AG04449 (cell line): ENCODE results near the gene PLXNC1.

Experiments
- CTCF ChIA-PET: fragments of 350-600 bp; formaldehyde crosslinking; extraction: SDS; loops from one replicate; lab custom pipeline; 2021; ENCODE audit warnings: antibody characterized with exemption; lab: Yijun Ruan, JAX
- POLR2A ChIA-PET: fragments of 400-600, 350-600 bp; formaldehyde crosslinking; extraction: SDS; loops from one replicate; lab custom pipeline; 2020; ENCODE audit warnings: antibody characterized with exemption, inconsistent platforms; lab: Yijun Ruan, JAX
- DNase-seq: peaks from one replicate; pipeline ENCODE4 v3.0.0-alpha.2; 2010; ENCODE audit warnings: low read depth, low spot score
- H3K4me3 ChIP-seq: 2 replicates; pipeline ENCODE4 v1.5.1; 2011; ENCODE audit warnings: low read depth, mild to moderate bottlenecking, control low read depth, low read length
- TF ChIP-seq, protein P1 (sequence below): IDR thresholded peaks from one replicate; pipeline ENCODE4 v1.5.1; 2011; ENCODE audit warnings: mild to moderate bottlenecking, moderate library complexity, low read length, control low read depth, inconsistent platforms; ENCODE audit not compliant: insufficient read depth; ENCODE audit errors: missing control alignments

Gene PLXNC1

GRCh38 chr12:94322346-94322745, 174.0 kb downstream of the PLXNC1 start:
- POLR2A ChIA-PET, result no interaction called here
- H3K4me3 ChIP-seq, result no peak overlapping the region
- CTCF ChIA-PET, result no interaction called here
- TF ChIP-seq, protein P1, sequence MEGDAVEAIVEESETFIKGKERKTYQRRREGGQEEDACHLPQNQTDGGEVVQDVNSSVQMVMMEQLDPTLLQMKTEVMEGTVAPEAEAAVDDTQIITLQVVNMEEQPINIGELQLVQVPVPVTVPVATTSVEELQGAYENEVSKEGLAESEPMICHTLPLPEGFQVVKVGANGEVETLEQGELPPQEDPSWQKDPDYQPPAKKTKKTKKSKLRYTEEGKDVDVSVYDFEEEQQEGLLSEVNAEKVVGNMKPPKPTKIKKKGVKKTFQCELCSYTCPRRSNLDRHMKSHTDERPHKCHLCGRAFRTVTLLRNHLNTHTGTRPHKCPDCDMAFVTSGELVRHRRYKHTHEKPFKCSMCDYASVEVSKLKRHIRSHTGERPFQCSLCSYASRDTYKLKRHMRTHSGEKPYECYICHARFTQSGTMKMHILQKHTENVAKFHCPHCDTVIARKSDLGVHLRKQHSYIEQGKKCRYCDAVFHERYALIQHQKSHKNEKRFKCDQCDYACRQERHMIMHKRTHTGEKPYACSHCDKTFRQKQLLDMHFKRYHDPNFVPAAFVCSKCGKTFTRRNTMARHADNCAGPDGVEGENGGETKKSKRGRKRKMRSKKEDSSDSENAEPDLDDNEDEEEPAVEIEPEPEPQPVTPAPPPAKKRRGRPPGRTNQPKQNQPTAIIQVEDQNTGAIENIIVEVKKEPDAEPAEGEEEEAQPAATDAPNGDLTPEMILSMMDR, result no peak
- DNase-seq, result no peak

GRCh38 chr12:94326234-94326633, 177.9 kb downstream of the PLXNC1 start:
- CTCF ChIA-PET, result no interaction called here
- TF ChIP-seq, protein P1, result no peak
- no peak overlapping the region for H3K4me3 ChIP-seq
- no peak for DNase-seq
- POLR2A ChIA-PET, result no interaction called here

DNA sequence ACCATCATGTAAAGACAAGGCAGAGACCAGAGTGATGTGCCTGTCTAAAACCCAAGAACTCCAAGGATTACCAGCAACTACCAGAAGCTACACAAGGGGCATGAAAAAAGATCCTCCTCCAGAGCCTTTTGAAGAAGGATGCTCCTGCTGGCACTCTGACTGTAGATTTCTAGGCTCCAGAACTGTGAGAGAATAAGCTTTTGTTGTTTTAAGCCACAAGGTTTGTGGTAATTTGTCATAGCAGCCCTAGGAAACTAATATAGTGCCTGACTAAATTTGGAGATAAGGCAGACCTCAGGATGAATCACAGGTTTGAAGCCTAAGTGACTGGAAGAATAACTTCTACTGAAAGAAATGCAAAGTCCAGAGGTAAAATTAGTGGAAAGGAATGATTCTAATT, 178.3 kb downstream of the PLXNC1 start:
- POLR2A ChIA-PET, result no interaction called here
- CTCF ChIA-PET, result no interaction called here
- TF ChIP-seq, protein P1, result no peak
- H3K4me3 ChIP-seq, result no peak overlapping the region
- DNase-seq, result peak; percentile 60

DNA sequence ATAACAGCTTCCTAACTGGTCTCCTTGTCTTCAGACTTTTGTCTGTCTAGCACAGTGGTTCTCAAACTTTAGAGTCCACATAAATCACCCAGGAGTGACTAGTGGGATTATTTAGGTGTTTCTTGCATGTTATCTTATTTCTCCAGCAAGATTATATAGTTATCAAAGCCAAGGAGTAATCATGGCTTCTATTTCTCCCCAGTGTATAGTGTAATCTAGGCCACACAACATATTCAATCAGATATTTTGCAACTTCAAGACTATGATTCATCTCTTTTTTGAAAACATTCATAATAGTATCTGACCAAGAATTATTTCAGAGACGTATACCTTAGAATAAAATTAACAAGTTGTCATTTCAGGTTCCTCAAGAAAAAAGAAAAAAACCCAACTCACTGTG, 179.4 kb downstream of the PLXNC1 start:
- CTCF ChIA-PET, result no interaction called here
- POLR2A ChIA-PET, result no interaction called here
- H3K4me3 ChIP-seq, result no peak overlapping the region
- no peak for DNase-seq
- TF ChIP-seq, protein P1, result no peak

DNA sequence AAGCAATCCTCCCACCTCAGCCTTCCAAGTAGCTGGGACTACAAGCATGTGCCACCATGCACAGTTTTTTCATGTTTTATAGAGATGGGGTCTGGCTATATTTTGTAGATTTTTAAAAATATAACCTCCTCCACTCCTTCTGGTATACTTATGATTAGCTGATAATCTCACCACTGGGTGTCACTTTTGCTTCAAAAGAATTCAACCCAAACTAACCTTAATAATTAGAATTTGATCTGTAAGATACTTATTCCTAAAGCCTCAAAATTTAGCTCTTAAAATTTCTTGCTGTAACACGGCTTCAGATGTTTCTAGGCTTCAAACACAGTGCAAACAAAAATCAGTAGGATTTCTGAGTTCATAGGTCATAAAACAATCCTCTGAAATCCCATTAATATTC, 181.0 kb downstream of the PLXNC1 start:
- TF ChIP-seq, protein P1, result no peak
- no peak for DNase-seq
- no peak overlapping the region for H3K4me3 ChIP-seq
- ChIA-PET POLR2A (no interaction called here), CTCF (interaction anchor here (1.5 kb wide), 1 partner anchor 205 kb away, joined by 4 read pairs; no protein-coding TSS in a partner anchor)

DNA sequence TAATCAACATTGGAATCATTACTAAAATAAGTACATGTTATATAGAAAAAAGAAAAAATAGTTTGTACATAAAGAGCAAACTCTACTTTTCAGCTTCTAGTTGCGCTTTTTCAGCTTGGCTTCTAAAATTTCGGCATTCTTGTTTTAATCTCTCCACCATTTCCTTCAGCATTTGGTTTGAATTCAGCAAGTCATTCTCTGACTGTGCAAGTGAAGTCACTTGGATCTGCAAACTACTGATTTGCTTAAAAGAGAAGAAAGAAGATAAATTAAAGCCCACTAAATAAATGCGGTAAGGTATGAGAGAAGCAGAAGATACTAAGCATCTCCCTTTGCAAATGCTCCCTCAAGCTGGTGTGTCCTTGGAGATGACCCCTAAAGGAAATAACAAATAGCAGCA, 185.0 kb downstream of the PLXNC1 start:
- ChIA-PET CTCF (no interaction called here), POLR2A (no interaction called here)
- TF ChIP-seq, protein P1, result no peak
- no peak for DNase-seq
- no peak overlapping the region for H3K4me3 ChIP-seq
